Liver (tissue), 3 donors: ENCODE data around the gene NEK10.

Source experiments
- TF ChIP-seq, protein P1 (sequence below): IDR thresholded peaks from 2 replicates; pipeline ENCODE4 v1.6.1; 2016; ENCODE audit warnings: antibody characterized with exemption, mild to moderate bottlenecking
- TF ChIP-seq, protein P2 (sequence below): fragments of 150-350 bp; IDR thresholded peaks from 2 replicates; pipeline ENCODE4 v1.5.1; 2017; ENCODE audit warnings: improper control_type of control experiment, low read depth, low read length; ENCODE audit not compliant: missing input control
- TF ChIP-seq, protein P3 (sequence below): IDR thresholded peaks from 2 replicates; pipeline ENCODE4 v1.6.1; 2016; ENCODE audit warnings: antibody characterized with exemption
- TF ChIP-seq, protein P4 (sequence below): IDR thresholded peaks from 2 replicates; pipeline ENCODE4 v1.6.1; 2016; ENCODE audit warnings: antibody characterized with exemption
- donor health status: healthy.
- donor health status: healthy.

DNA sequence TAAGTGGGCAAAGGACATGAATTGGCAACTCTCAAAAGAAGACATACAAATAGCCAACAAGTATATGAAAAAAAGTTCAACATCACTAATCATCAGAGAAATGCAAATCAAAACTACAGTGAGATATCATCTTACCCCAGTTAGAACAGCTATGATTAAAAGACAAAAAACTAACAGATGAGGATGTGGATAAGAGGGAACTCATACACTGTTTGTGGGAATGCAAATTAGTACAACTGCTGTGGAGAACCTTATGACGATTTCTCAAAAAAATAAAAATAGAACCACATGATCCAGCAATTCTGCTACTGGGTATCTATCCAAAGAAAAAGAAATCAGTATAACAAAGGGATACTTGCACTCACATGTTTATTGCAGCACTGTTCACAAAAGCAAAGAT, 28.6 kb downstream of the NEK10 start:
- TF ChIP-seq, protein P1, sequence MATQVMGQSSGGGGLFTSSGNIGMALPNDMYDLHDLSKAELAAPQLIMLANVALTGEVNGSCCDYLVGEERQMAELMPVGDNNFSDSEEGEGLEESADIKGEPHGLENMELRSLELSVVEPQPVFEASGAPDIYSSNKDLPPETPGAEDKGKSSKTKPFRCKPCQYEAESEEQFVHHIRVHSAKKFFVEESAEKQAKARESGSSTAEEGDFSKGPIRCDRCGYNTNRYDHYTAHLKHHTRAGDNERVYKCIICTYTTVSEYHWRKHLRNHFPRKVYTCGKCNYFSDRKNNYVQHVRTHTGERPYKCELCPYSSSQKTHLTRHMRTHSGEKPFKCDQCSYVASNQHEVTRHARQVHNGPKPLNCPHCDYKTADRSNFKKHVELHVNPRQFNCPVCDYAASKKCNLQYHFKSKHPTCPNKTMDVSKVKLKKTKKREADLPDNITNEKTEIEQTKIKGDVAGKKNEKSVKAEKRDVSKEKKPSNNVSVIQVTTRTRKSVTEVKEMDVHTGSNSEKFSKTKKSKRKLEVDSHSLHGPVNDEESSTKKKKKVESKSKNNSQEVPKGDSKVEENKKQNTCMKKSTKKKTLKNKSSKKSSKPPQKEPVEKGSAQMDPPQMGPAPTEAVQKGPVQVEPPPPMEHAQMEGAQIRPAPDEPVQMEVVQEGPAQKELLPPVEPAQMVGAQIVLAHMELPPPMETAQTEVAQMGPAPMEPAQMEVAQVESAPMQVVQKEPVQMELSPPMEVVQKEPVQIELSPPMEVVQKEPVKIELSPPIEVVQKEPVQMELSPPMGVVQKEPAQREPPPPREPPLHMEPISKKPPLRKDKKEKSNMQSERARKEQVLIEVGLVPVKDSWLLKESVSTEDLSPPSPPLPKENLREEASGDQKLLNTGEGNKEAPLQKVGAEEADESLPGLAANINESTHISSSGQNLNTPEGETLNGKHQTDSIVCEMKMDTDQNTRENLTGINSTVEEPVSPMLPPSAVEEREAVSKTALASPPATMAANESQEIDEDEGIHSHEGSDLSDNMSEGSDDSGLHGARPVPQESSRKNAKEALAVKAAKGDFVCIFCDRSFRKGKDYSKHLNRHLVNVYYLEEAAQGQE, result no peak
- TF ChIP-seq, protein P2, sequence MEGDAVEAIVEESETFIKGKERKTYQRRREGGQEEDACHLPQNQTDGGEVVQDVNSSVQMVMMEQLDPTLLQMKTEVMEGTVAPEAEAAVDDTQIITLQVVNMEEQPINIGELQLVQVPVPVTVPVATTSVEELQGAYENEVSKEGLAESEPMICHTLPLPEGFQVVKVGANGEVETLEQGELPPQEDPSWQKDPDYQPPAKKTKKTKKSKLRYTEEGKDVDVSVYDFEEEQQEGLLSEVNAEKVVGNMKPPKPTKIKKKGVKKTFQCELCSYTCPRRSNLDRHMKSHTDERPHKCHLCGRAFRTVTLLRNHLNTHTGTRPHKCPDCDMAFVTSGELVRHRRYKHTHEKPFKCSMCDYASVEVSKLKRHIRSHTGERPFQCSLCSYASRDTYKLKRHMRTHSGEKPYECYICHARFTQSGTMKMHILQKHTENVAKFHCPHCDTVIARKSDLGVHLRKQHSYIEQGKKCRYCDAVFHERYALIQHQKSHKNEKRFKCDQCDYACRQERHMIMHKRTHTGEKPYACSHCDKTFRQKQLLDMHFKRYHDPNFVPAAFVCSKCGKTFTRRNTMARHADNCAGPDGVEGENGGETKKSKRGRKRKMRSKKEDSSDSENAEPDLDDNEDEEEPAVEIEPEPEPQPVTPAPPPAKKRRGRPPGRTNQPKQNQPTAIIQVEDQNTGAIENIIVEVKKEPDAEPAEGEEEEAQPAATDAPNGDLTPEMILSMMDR, result no peak
- TF ChIP-seq, protein P3, sequence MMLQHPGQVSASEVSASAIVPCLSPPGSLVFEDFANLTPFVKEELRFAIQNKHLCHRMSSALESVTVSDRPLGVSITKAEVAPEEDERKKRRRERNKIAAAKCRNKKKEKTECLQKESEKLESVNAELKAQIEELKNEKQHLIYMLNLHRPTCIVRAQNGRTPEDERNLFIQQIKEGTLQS, result no peak
- TF ChIP-seq, protein P4, sequence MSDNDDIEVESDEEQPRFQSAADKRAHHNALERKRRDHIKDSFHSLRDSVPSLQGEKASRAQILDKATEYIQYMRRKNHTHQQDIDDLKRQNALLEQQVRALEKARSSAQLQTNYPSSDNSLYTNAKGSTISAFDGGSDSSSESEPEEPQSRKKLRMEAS, result no peak
